Measurements from ENCODE around the gene CPEB1. TPM values are rescaled to one million over a fixed set of nuclear protein-coding genes. Genes with fewer than 3 reads are reported as not detected.
"Not testable (repeated sequence)": the region's sequence is repeated elsewhere in the genome, so short reads cannot be mapped to it uniquely, and the experiment has no call there.

CPEB1 gene
- total and polyA plus RNA-seq, 10 donors = 0.09 to 1.2 (median 0.46) TPM

DNA sequence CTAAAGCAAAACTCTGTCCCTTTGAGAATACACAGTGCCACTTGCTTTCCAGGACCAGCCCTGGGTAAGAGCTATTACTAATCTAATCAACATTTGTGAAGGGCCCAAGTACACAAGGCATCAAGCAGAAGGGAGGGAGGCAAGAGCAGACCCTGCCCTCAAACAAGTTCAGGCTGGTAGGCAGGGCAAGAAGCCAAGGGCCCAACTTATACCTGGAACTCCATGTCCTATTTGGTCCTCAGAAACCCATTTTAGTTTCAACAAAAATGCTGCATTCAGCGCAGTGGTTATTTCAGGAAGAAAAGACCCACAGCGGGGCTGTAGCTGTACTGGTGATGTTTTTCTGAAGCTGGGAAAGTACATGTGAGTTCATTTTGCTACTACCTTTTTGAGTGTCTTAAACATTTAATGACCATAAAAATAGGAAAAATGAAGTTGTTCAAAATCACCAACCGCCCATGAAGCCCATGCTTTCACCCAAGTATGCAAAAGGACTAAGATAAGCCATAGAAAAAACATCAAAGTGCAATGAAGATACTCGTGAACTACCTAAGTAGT, 109.7 kb downstream of the CPEB1 start:
- H3K9me3 ChIP-seq = peaks cover 0 to 4% (median 0%) of the 10 kb centered on the region in 8 donors
- intact Hi-C loops (cut with DNase I; ENCODE audit: low total_unique reads) = no loop called here
- TF ChIP-seq, protein P1, sequence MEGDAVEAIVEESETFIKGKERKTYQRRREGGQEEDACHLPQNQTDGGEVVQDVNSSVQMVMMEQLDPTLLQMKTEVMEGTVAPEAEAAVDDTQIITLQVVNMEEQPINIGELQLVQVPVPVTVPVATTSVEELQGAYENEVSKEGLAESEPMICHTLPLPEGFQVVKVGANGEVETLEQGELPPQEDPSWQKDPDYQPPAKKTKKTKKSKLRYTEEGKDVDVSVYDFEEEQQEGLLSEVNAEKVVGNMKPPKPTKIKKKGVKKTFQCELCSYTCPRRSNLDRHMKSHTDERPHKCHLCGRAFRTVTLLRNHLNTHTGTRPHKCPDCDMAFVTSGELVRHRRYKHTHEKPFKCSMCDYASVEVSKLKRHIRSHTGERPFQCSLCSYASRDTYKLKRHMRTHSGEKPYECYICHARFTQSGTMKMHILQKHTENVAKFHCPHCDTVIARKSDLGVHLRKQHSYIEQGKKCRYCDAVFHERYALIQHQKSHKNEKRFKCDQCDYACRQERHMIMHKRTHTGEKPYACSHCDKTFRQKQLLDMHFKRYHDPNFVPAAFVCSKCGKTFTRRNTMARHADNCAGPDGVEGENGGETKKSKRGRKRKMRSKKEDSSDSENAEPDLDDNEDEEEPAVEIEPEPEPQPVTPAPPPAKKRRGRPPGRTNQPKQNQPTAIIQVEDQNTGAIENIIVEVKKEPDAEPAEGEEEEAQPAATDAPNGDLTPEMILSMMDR (IDR thresholded peaks at IDR 0.05 in 8 of 11, conservative IDR thresholded peaks at IDR 0.05 in 3 of 11) = no peak
- TF ChIP-seq POLR2AphosphoS5 (IDR thresholded peaks at IDR 0.05) (no peak), POLR2A (IDR thresholded peaks at IDR 0.05) (no peak)
- DNase-seq = no peak
- no peak overlapping the region for H3K27ac ChIP-seq
- WGBS, 5 donors = 65 to 89% (median 77%) methylated on average over 4 of the region's 4 CpGs
- H3K4me1 ChIP-seq = peaks cover 22 to 50% (median 36%) of the 10 kb centered on the region in 6 donors
- H3K27me3 ChIP-seq (replicated peaks in 1 of 7) = no peaks in the 10 kb centered on the region
- no peak overlapping the region for H3K4me3 ChIP-seq
- peaks cover 3 to 68% (median 48%) of the 10 kb centered on the region in 6 donors for H3K36me3 ChIP-seq

DNA sequence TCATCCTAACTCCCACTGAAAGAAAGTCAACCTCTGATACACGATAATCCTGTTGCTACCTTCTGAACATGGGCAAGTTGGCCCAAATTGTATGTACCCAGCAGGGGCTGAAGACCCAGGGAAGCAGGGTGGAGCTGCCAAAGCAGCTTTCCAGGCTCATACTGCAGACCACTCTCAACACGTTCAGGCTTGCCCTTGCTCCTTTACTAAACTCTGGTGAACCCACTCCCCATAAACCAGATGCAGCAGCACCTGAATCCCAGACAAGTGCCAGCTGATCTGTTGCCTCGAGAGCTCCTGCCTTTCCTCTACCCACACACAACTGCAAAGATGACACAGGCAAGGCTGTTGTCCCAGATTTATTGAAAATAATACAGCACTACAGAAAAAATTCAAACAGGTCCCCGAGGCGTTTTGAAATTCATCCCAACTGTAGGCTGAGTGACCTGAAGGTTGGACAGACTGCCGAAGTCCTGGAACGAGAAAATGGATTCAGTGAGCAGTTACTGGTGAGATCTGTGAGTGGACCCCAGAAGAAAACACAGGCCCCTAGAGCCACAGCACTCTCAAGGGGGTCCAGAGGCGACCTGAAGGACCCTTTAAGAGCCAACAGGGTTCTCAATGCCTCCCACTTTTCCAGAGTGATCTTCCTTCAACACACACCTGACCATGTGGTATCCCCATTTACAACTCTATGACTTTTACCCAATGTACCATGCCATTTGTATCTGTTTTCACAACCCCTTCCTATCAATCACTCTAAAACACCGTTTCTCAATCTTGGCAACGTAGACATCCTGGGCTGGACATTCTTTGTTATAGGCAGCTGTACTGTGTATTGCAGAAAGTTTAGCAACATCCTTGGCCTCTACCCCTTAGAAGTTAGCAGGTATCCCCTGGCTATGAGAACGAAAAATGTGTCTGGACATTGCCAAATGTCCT, 110.5 kb downstream of the CPEB1 start:
- TF ChIP-seq POLR2AphosphoS5 (IDR thresholded peaks at IDR 0.05) (no peak), POLR2A (IDR thresholded peaks at IDR 0.05) (no peak)
- TF ChIP-seq, protein P1 (IDR thresholded peaks at IDR 0.05 in 8 of 11, conservative IDR thresholded peaks at IDR 0.05 in 3 of 11) = no peak
- peaks cover 0 to 4% (median 0%) of the 10 kb centered on the region in 8 donors for H3K9me3 ChIP-seq
- peaks cover 22 to 48% (median 36%) of the 10 kb centered on the region in 6 donors for H3K4me1 ChIP-seq
- no peak for DNase-seq
- H3K27me3 ChIP-seq (replicated peaks in 1 of 7) = no peaks in the 10 kb centered on the region
- H3K4me3 ChIP-seq = no peak overlapping the region
- H3K36me3 ChIP-seq = peaks cover 3 to 70% (median 48%) of the 10 kb centered on the region in 6 donors
- no peak overlapping the region for H3K27ac ChIP-seq
- 69 to 81% (median 74%) methylated on average over 11 of the region's 11 CpGs for WGBS, 5 donors
- intact Hi-C loops (cut with DNase I; ENCODE audit: low total_unique reads) = no loop called here

DNA sequence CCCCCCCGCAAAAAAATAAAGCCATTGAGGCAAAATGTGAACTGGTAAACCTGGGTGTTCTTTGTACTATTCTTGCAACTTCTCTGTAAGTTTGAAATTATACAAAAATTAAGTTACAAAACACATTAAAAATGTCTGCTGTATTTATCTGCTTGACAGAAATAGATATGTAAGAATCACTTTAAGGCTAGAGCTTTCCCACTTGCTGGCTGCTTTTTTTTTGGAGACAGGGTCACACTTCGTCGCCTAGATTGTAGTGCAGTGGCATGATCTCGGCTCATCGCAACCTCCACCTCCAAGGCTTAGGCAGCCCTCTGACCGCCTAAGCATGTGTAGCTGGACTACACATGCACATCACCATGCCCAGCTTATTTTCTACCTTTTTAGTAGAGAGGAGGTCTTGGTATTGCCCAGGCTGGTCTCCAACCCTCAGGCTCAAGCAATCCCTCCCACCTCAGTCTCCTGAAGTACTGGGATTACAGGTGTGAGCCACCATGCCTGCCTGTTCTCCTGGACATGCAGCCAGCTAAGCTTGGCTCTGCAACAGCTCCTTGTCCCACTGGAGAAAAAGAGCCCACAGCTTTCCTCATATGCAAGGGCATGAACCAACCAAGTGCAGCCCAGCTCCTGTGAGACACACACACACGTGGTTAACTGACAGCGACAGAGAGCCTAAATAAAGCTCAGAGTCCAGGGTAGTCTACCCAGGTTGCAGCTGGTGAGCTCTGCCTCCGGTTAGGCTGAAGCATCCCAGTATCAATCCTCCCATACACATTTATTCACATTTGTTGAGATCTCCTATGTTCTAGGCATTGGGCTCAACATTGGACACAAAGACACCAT, 111.4 kb downstream of the CPEB1 start:
- TF ChIP-seq, protein P1 (IDR thresholded peaks at IDR 0.05 in 8 of 11, conservative IDR thresholded peaks at IDR 0.05 in 3 of 11) = no peak
- TF ChIP-seq POLR2A (IDR thresholded peaks at IDR 0.05) (no peak), POLR2AphosphoS5 (IDR thresholded peaks at IDR 0.05) (no peak)

DNA sequence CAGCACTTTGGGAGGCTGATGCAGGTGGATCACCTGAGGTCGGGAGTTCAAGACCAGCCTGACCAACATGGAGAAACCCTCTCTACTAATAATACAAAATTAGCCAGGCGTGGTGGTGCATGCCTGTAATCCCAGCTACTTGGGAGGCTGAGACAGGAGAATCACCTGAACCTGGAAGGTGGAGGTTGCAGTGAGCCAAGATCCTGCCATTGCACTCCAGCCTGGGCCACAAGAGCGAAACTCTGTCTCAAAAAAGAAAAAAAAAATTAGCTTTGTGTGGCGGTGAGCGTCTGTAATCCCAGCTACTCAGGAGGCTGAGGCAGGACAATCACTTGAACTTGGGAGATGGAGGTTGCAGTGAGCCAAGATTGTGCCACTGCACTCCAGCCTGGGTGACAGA, 112.0 kb downstream of the CPEB1 start:
- H3K4me3 ChIP-seq; DNase-seq; H3K9me3 ChIP-seq; H3K27me3 ChIP-seq (replicated peaks in 1 of 7); H3K27ac ChIP-seq; intact Hi-C loops (cut with DNase I; ENCODE audit: low total_unique reads): not testable (repeated sequence)
- H3K4me1 ChIP-seq = peaks cover 19 to 49% (median 35%) of the 10 kb centered on the region in 6 donors
- 88 to 96% (median 95%) methylated on average over 5 of the region's 5 CpGs for WGBS, 5 donors
- H3K36me3 ChIP-seq = peaks cover 3 to 70% (median 48%) of the 10 kb centered on the region in 6 donors

More for the DNA sequence above, 111.4 kb downstream of the CPEB1 start:
- Histone ChIP-seq H3K27ac (no peak overlapping the region), H3K4me3 (no peak overlapping the region), H3K4me1 (peaks cover 19 to 46% (median 34%) of the 10 kb centered on the region in 6 donors), H3K27me3 (replicated peaks in 1 of 7) (no peaks in the 10 kb centered on the region), H3K36me3 (peaks cover 3 to 70% (median 48%) of the 10 kb centered on the region in 6 donors), H3K9me3 (peaks cover 0 to 4% (median 0%) of the 10 kb centered on the region in 8 donors)
- DNase-seq = no peak
- intact Hi-C loops (cut with DNase I; ENCODE audit: low total_unique reads) = no loop called here
- 78 to 87% (median 82%) methylated on average over 9 of the region's 9 CpGs for WGBS, 5 donors

DNA sequence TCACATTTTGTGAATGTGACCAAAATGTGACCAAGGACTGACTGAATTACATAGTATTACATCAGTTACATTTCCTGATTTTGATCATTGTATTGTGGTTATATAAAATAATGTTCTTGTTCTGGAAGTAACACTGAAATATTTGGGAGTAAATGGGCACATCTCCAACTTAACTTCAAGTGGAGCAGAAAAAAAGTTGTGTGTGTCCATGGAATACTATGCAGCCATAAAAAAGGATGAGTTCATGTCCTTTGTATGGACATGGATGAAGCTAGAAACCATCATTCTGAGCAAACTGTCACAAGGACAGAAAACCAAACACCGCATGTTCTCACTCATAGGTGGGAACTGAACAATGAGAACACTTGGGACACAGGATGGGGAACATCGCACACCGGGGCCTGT, 112.7 kb downstream of the CPEB1 start:
- WGBS, 5 donors = 93 to 99% (median 97%) methylated on average over 3 of the region's 3 CpGs
- H3K9me3 ChIP-seq; intact Hi-C loops (cut with DNase I; ENCODE audit: low total_unique reads); H3K4me3 ChIP-seq; H3K27ac ChIP-seq; DNase-seq; H3K27me3 ChIP-seq (replicated peaks in 1 of 7): not testable (repeated sequence)
- Histone ChIP-seq H3K36me3 (peaks cover 3 to 70% (median 48%) of the 10 kb centered on the region in 6 donors), H3K4me1 (peaks cover 17 to 45% (median 34%) of the 10 kb centered on the region in 6 donors)
